Tibial artery (tissue), 4 donors: ENCODE data around the gene MB.

Source experiments
- DNase-seq, 2 donors: peaks; one replicate each; pipeline ENCODE4 v3.0.0-alpha.2; 2019
- H3K27ac ChIP-seq, 2 donors: fragments of 200-600 bp; sonication (generic) in 1 of 2; 1 replicate in 1 of 2; 2 replicates in 1 of 2; pipeline ENCODE4 v1.5.1; 2018 to 2019; ENCODE audit warnings: mild to moderate bottlenecking in 1 of 2
- H3K27me3 ChIP-seq, 2 donors: fragments of 200-600 bp; sonication (generic) in 1 of 2; one replicate each; pipeline versions ENCODE4 v1.5.1 to v1.6.0; 2016 to 2019
- H3K36me3 ChIP-seq, 3 donors: fragments of 200-600 bp; sonication (generic) in 2 of 3; one replicate each; pipeline ENCODE4 v1.5.1; 2016 to 2019; ENCODE audit warnings: mild to moderate bottlenecking in 2 of 3
- H3K4me1 ChIP-seq, 4 donors: fragments of 200-600 bp; sonication (generic) in 2 of 4; 1 replicate in 3 of 4; 2 replicates in 1 of 4; pipeline ENCODE4 v1.5.1; 2016 to 2019
- H3K4me3 ChIP-seq, 2 donors: fragments of 200-600 bp; sonication (generic) in 1 of 2; 1 replicate in 1 of 2; 2 replicates in 1 of 2; pipeline ENCODE4 v1.5.1; 2018 to 2019; ENCODE audit warnings: mild to moderate bottlenecking in 2 of 2
- H3K9me3 ChIP-seq, 3 donors: fragments of 200-600 bp; sonication (generic) in 1 of 3; one replicate each; pipeline ENCODE4 v1.5.1; 2016 to 2019
- CTCF ChIP-seq, 2 experiments: fragments of 200-600 bp in 1 of 2; fragments of 450-650 bp in 1 of 2; IDR thresholded peaks; one replicate each; pipeline ENCODE4 v1.5.1; 2017 to 2019; ENCODE audit warnings: antibody characterized with exemption in 2 of 2, mild to moderate bottlenecking in 1 of 2, moderate library complexity in 1 of 2
- intact Hi-C: fragments of 100-400 bp; cut with DNase I; formaldehyde crosslinking; loops from one replicate; pipeline ENCODE4 v1.15.0; 2023; ENCODE audit warnings: low total_unique reads

The MB gene

GRCh38 chr22:35596821-35597220 lies 20.3 kb downstream of the MB start:
- TF ChIP-seq CTCF (IDR thresholded peaks at IDR 0.05) = no peak
- Histone ChIP-seq H3K4me3 (no peak overlapping the region), H3K27me3 (no peaks in the 10 kb centered on the region), H3K9me3 (no peaks in the 10 kb centered on the region), H3K36me3 (no peaks in the 10 kb centered on the region), H3K4me1 (peaks cover 0 to 4% (median 0%) of the 10 kb centered on the region in 4 donors), H3K27ac (no peak overlapping the region)
- intact Hi-C loops = no loop called here
- DNase-seq = no peak

- TF ChIP-seq CTCF (IDR thresholded peaks at IDR 0.05) = no peak
- H3K36me3 ChIP-seq = no peaks in the 10 kb centered on the region
- H3K4me1 ChIP-seq = peaks cover 0 to 4% (median 0%) of the 10 kb centered on the region in 4 donors
- no peak overlapping the region for H3K27ac ChIP-seq
- H3K27me3 ChIP-seq = no peaks in the 10 kb centered on the region
- intact Hi-C loops = no loop called here
- H3K4me3 ChIP-seq = no peak overlapping the region
- no peak for DNase-seq
- no peaks in the 10 kb centered on the region for H3K9me3 ChIP-seq
Measured at GRCh38 chr22:35594686-35595085, 22.4 kb downstream of the MB start.

- Histone ChIP-seq H3K9me3 (no peaks in the 10 kb centered on the region), H3K27me3 (no peaks in the 10 kb centered on the region), H3K4me1 (peaks cover 0 to 4% (median 0%) of the 10 kb centered on the region in 4 donors), H3K27ac (no peak overlapping the region), H3K36me3 (no peaks in the 10 kb centered on the region), H3K4me3 (no peak overlapping the region)
- intact Hi-C loops = no loop called here
- TF ChIP-seq CTCF (IDR thresholded peaks at IDR 0.05) = no peak
- DNase-seq = no peak
Measured at GRCh38 chr22:35593891-35594470, 23.1 kb downstream of the MB start.

- Histone ChIP-seq H3K4me3 (no peak overlapping the region), H3K27ac (no peak overlapping the region), H3K9me3 (no peaks in the 10 kb centered on the region), H3K4me1 (peaks cover 0 to 4% (median 0%) of the 10 kb centered on the region in 4 donors), H3K27me3 (no peaks in the 10 kb centered on the region), H3K36me3 (no peaks in the 10 kb centered on the region)
- DNase-seq = no peak
- no peak for TF ChIP-seq CTCF (IDR thresholded peaks at IDR 0.05)
- intact Hi-C loops = no loop called here
Measured at GRCh38 chr22:35593071-35593890, 23.8 kb downstream of the MB start.

GRCh38 chr22:35592418-35592967 lies 24.6 kb downstream of the MB start:
- intact Hi-C loops = no loop called here
- TF ChIP-seq CTCF (IDR thresholded peaks at IDR 0.05) = no peak
- DNase-seq = no peak
- Histone ChIP-seq H3K4me3 (no peak overlapping the region), H3K4me1 (peaks cover 0 to 9% (median 2%) of the 10 kb centered on the region in 4 donors), H3K27ac (no peak overlapping the region), H3K27me3 (no peaks in the 10 kb centered on the region), H3K36me3 (no peaks in the 10 kb centered on the region), H3K9me3 (no peaks in the 10 kb centered on the region)
